Stimulated activated CD4-positive, alpha-beta T cell treated with anti-CD3 and anti-CD28 coated beads, Interleukin-4, amount 100 ng/mL, for 48 hours (primary cell): ENCODE results near the gene PCDHA7.
"Not testable (repeated sequence)": the region's sequence is repeated elsewhere in the genome, so short reads cannot be mapped to it uniquely, and the experiment has no call there.

Source experiments
- DNase-seq, 2 donors: peaks; one replicate each; pipeline ENCODE4 v3.0.0-alpha.2; 2020; ENCODE audit warnings: low read depth in 2 of 2

Gene PCDHA7

GRCh38 chr5:140857177-140857986 is 23.3 kb downstream of the PCDHA7 start:
- no peak for DNase-seq

GRCh38 chr5:140857987-140858240 is 23.8 kb downstream of the PCDHA7 start:
- DNase-seq, result no peak

GRCh38 chr5:140862441-140863295 is 28.6 kb downstream of the PCDHA7 start:
- no peak for DNase-seq

GRCh38 chr5:140868721-140869554 is 34.9 kb downstream of the PCDHA7 start, which contains the start of gene PCDHA11:
Gene PCDHA11 (plus strand): TSS chr5:140868957. CDS start chr5:140869104, 147 bp downstream.
- DNase-seq, result no peak

GRCh38 chr5:140869555-140869886 is 35.5 kb downstream of the PCDHA7 start:
- no peak for DNase-seq

GRCh38 chr5:140870221-140871201 is 36.4 kb downstream of the PCDHA7 start:
- DNase-seq, result no peak

GRCh38 chr5:140875085-140876065 is 41.3 kb downstream of the PCDHA7 start, which contains the start of gene PCDHA12:
Gene PCDHA12 (plus strand): TSS chr5:140875308. CDS start chr5:140875473, 165 bp downstream.
- DNase-seq, result no peak

- not testable (repeated sequence) for DNase-seq
These were observed 42.6 kb downstream of the PCDHA7 start for GRCh38 chr5:140876541-140877261.

- no peak for DNase-seq
These were observed 43.2 kb downstream of the PCDHA7 start for GRCh38 chr5:140877262-140877581.

- DNase-seq, result no peak
These were observed 48.0 kb downstream of the PCDHA7 start, which contains the start of gene PCDHA13 for GRCh38 chr5:140881889-140882590. Gene PCDHA13 (plus strand): TSS chr5:140882124. CDS start chr5:140882269, 145 bp downstream.

- no peak for DNase-seq
These were observed 48.5 kb downstream of the PCDHA7 start for GRCh38 chr5:140882591-140882899.

- no peak for DNase-seq
These were observed 49.3 kb downstream of the PCDHA7 start for GRCh38 chr5:140883373-140883772.

GRCh38 chr5:140883927-140884697 is 50.0 kb downstream of the PCDHA7 start:
- DNase-seq, result no peak
